ENCODE data around the gene BTBD3. TPM values are rescaled to one million over a fixed set of nuclear protein-coding genes. Genes with fewer than 3 reads are reported as not detected.

Gene BTBD3
- total RNA-seq, 2 experiments from 2014 or later, result 0.82 TPM; not detected in 1

- ChIA-PET POLR2A (interaction anchor here (0.7 kb wide), 1 partner anchor 15 kb away, joined by 3 read pairs; no protein-coding TSS in a partner anchor), CTCF (ENCODE audit: unreplicated experiment) (no interaction called here)
- Histone ChIP-seq H3K9me3 (ENCODE audit: low read length) (no peaks in the 10 kb centered on the region), H3K4me1 (ENCODE audit: insufficient read depth, low read length, poor library complexity, severe bottlenecking) (no peaks in the 10 kb centered on the region), H3K4me3 (ENCODE audit: low read depth, low read length, poor library complexity, severe bottlenecking) (no peak overlapping the region), H2AFZ (ENCODE audit: low read length) (no peak overlapping the region), H3K27ac (ENCODE audit: low read depth, low read length, poor library complexity, severe bottlenecking) (no peak overlapping the region), H3K4me2 (ENCODE audit: low read length) (no peak overlapping the region), H3K36me3 (ENCODE audit: insufficient read depth, low read length) (no peaks in the 10 kb centered on the region), H3K79me2 (ENCODE audit: insufficient read depth, low read depth, low read length) (no peaks in the 10 kb centered on the region), H4K20me1 (ENCODE audit: insufficient read depth, low read length) (no peaks in the 10 kb centered on the region), H3K9me2 (ENCODE audit: insufficient read depth, low read length) (no peaks in the 10 kb centered on the region)
- no peak for TF ChIP-seq EZH2phosphoT487 (IDR thresholded peaks at IDR 0.05; ENCODE audit: borderline replicate concordance, low read depth, low read length)
- TF ChIP-seq, protein P1, sequence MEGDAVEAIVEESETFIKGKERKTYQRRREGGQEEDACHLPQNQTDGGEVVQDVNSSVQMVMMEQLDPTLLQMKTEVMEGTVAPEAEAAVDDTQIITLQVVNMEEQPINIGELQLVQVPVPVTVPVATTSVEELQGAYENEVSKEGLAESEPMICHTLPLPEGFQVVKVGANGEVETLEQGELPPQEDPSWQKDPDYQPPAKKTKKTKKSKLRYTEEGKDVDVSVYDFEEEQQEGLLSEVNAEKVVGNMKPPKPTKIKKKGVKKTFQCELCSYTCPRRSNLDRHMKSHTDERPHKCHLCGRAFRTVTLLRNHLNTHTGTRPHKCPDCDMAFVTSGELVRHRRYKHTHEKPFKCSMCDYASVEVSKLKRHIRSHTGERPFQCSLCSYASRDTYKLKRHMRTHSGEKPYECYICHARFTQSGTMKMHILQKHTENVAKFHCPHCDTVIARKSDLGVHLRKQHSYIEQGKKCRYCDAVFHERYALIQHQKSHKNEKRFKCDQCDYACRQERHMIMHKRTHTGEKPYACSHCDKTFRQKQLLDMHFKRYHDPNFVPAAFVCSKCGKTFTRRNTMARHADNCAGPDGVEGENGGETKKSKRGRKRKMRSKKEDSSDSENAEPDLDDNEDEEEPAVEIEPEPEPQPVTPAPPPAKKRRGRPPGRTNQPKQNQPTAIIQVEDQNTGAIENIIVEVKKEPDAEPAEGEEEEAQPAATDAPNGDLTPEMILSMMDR (conservative IDR thresholded peaks at IDR 0.05; ENCODE audit: low read length), result no peak
- no TSS peak for BruUV-seq (replicated peaks)
- intact Hi-C loops (cut with micrococcal nuclease; ENCODE audit: unreplicated experiment), result no loop called here
- no peak for DNase-seq (ENCODE audit: low spot score)
Measured at GRCh38 chr20:11921321-11921720, 3.6 kb downstream of the BTBD3 start.

DNA sequence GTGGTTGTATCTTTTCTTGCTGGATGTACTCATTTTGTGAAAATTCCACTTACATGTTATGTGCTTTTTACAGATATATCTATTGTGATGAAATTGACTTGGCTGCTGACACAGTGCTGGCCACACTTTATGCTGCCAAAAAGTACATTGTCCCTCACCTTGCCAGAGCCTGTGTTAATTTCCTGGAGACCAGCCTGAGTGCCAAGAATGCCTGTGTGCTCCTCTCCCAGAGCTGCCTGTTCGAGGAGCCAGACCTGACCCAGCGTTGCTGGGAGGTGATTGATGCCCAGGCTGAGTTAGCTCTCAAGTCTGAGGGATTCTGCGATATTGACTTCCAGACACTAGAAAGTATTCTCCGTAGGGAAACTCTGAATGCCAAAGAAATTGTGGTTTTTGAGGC lies 4.9 kb downstream of the BTBD3 start:
- CTCF ChIA-PET (ENCODE audit: unreplicated experiment), result no interaction called here
- Histone ChIP-seq H3K4me1 (ENCODE audit: insufficient read depth, low read length, poor library complexity, severe bottlenecking) (no peaks in the 10 kb centered on the region), H3K36me3 (ENCODE audit: insufficient read depth, low read length) (no peaks in the 10 kb centered on the region), H2AFZ (ENCODE audit: low read length) (no peak overlapping the region), H3K9me2 (ENCODE audit: insufficient read depth, low read length) (no peaks in the 10 kb centered on the region), H3K79me2 (ENCODE audit: insufficient read depth, low read depth, low read length) (no peaks in the 10 kb centered on the region), H3K4me2 (ENCODE audit: low read length) (no peak overlapping the region), H3K4me3 (ENCODE audit: low read depth, low read length, poor library complexity, severe bottlenecking) (no peak overlapping the region), H3K27ac (ENCODE audit: low read depth, low read length, poor library complexity, severe bottlenecking) (no peak overlapping the region), H4K20me1 (ENCODE audit: insufficient read depth, low read length) (no peaks in the 10 kb centered on the region), H3K9me3 (ENCODE audit: low read length) (no peaks in the 10 kb centered on the region)
- intact Hi-C loops (cut with micrococcal nuclease; ENCODE audit: unreplicated experiment), result no loop called here
- TF ChIP-seq EZH2phosphoT487 (IDR thresholded peaks at IDR 0.05; ENCODE audit: borderline replicate concordance, low read depth, low read length), result no peak
- TF ChIP-seq, protein P1 (conservative IDR thresholded peaks at IDR 0.05; ENCODE audit: low read length), result no peak
- DNase-seq (ENCODE audit: low spot score), result no peak
- BruUV-seq (replicated peaks), result no TSS peak
- POLR2A ChIA-PET, result no interaction called here

- no peak overlapping the region for H3K4me2 ChIP-seq (ENCODE audit: low read length)
- intact Hi-C loops (cut with micrococcal nuclease; ENCODE audit: unreplicated experiment), result no loop called here
- H3K4me3 ChIP-seq (ENCODE audit: low read depth, low read length, poor library complexity, severe bottlenecking), result no peak overlapping the region
- H4K20me1 ChIP-seq (ENCODE audit: insufficient read depth, low read length), result no peaks in the 10 kb centered on the region
- H3K9me3 ChIP-seq (ENCODE audit: low read length), result no peaks in the 10 kb centered on the region
- no peaks in the 10 kb centered on the region for H3K4me1 ChIP-seq (ENCODE audit: insufficient read depth, low read length, poor library complexity, severe bottlenecking)
- H2AFZ ChIP-seq (ENCODE audit: low read length), result no peak overlapping the region
- no peak overlapping the region for H3K27ac ChIP-seq (ENCODE audit: low read depth, low read length, poor library complexity, severe bottlenecking)
- no peaks in the 10 kb centered on the region for H3K79me2 ChIP-seq (ENCODE audit: insufficient read depth, low read depth, low read length)
- no TSS peak for BruUV-seq (replicated peaks)
- TF ChIP-seq, protein P1 (conservative IDR thresholded peaks at IDR 0.05; ENCODE audit: low read length), result no peak
- TF ChIP-seq EZH2phosphoT487 (IDR thresholded peaks at IDR 0.05; ENCODE audit: borderline replicate concordance, low read depth, low read length), result no peak
- ChIA-PET CTCF (ENCODE audit: unreplicated experiment) (no interaction called here), POLR2A (interaction anchor here (1.2 kb wide), 1 partner anchor 15 kb away, joined by 3 read pairs; no protein-coding TSS in a partner anchor)
- no peaks in the 10 kb centered on the region for H3K36me3 ChIP-seq (ENCODE audit: insufficient read depth, low read length)
- no peak for DNase-seq (ENCODE audit: low spot score)
- no peaks in the 10 kb centered on the region for H3K9me2 ChIP-seq (ENCODE audit: insufficient read depth, low read length)
Measured at GRCh38 chr20:11924923-11925322, 7.2 kb downstream of the BTBD3 start.

Data from OCI-LY7 (cell line).